GM19328 (cell line): ENCODE measurements around the gene RUNX3.

ENCODE experiments used
- ATAC-seq: cut with Tn5 transposase; IDR thresholded peaks from one replicate; pipeline ENCODE4 v1.9.1; 2021; ENCODE audit warnings: mild to moderate bottlenecking, moderate library complexity; ENCODE audit not compliant: unreplicated experiment

RUNX3 gene

GRCh38 chr1:24888971-24889676 is 41.0 kb downstream of the RUNX3 start:
- ATAC-seq = no peak

GRCh38 chr1:24888061-24888970 is 41.8 kb downstream of the RUNX3 start:
- ATAC-seq = no peak

- ATAC-seq = no peak
Observed at GRCh38 chr1:24886241-24886640, 43.8 kb downstream of the RUNX3 start.

- ATAC-seq = no peak
Observed at GRCh38 chr1:24884751-24885150, 45.3 kb downstream of the RUNX3 start.

- no peak for ATAC-seq
Observed at GRCh38 chr1:24881034-24881433, 49.0 kb downstream of the RUNX3 start.

- no peak for ATAC-seq
Observed at GRCh38 chr1:24878775-24879742, 51.0 kb downstream of the RUNX3 start.

GRCh38 chr1:24878045-24878444 is 52.0 kb downstream of the RUNX3 start:
- ATAC-seq = no peak

GRCh38 chr1:24875991-24876506 is 54.0 kb downstream of the RUNX3 start:
- ATAC-seq = no peak

- no peak for ATAC-seq
Observed at GRCh38 chr1:24875257-24875656, 54.8 kb downstream of the RUNX3 start.

GRCh38 chr1:24874611-24875234 is 55.4 kb downstream of the RUNX3 start:
- ATAC-seq = no peak

- ATAC-seq = no peak
Observed at GRCh38 chr1:24874056-24874455, 56.0 kb downstream of the RUNX3 start.

GRCh38 chr1:24873148-24873547 is 56.9 kb downstream of the RUNX3 start:
- ATAC-seq = no peak

GRCh38 chr1:24872061-24872850 is 57.8 kb downstream of the RUNX3 start:
- no peak for ATAC-seq

- no peak for ATAC-seq
Observed at GRCh38 chr1:24871306-24871901, 58.7 kb downstream of the RUNX3 start.

- ATAC-seq = no peak
Observed at GRCh38 chr1:24870551-24871195, 59.4 kb downstream of the RUNX3 start.

GRCh38 chr1:24868016-24868875 is 61.8 kb downstream of the RUNX3 start:
- ATAC-seq = no peak

GRCh38 chr1:24867084-24867870 is 62.8 kb downstream of the RUNX3 start:
- no peak for ATAC-seq
